GM21723 (cell line): ENCODE measurements around the gene CARMIL3.
"Not testable (repeated sequence)": the region's sequence is repeated elsewhere in the genome, so short reads cannot be mapped to it uniquely, and the experiment has no call there.

ENCODE experiments used
- ATAC-seq: cut with Tn5 transposase; IDR thresholded peaks from one replicate; pipeline ENCODE4 v1.9.1; 2021; ENCODE audit warnings: mild to moderate bottlenecking, moderate library complexity; ENCODE audit not compliant: unreplicated experiment

Gene CARMIL3

GRCh38 chr14:24051789-24052655 is at the start of gene CARMIL3:
Gene CARMIL3 (plus strand): TSS chr14:24052009. CDS start chr14:24052154, 145 bp downstream.
- ATAC-seq: peak; percentile 75

GRCh38 chr14:24006471-24006816 is 45.4 kb upstream of the CARMIL3 start:
- ATAC-seq: peak; percentile 53

GRCh38 chr14:24006817-24007652 is 44.8 kb upstream of the CARMIL3 start:
- ATAC-seq: peak; percentile 85

- ATAC-seq: no peak
Observed at GRCh38 chr14:24011051-24011450, 40.8 kb upstream of the CARMIL3 start.

- ATAC-seq: not testable (repeated sequence)
Observed at GRCh38 chr14:24012726-24013273, 39.0 kb upstream of the CARMIL3 start.

- no peak for ATAC-seq
Observed at GRCh38 chr14:24013654-24014514, 37.9 kb upstream of the CARMIL3 start.

GRCh38 chr14:24015745-24016144 is 36.1 kb upstream of the CARMIL3 start:
- not testable (repeated sequence) for ATAC-seq

- not testable (repeated sequence) for ATAC-seq
Observed at GRCh38 chr14:24018978-24019377, 32.8 kb upstream of the CARMIL3 start.

- ATAC-seq: not testable (repeated sequence)
Observed at GRCh38 chr14:24019944-24020343, 31.9 kb upstream of the CARMIL3 start.

- not testable (repeated sequence) for ATAC-seq
Observed at GRCh38 chr14:24020520-24020919, 31.3 kb upstream of the CARMIL3 start.

- not testable (repeated sequence) for ATAC-seq
Observed at GRCh38 chr14:24024939-24025418, 26.8 kb upstream of the CARMIL3 start.

GRCh38 chr14:24029687-24030086 is 22.1 kb upstream of the CARMIL3 start:
- ATAC-seq: not testable (repeated sequence)

GRCh38 chr14:24031331-24031730 is 20.5 kb upstream of the CARMIL3 start:
- not testable (repeated sequence) for ATAC-seq

GRCh38 chr14:24032727-24033418 is 18.9 kb upstream of the CARMIL3 start:
- no peak for ATAC-seq

GRCh38 chr14:24035769-24036168 is 16.0 kb upstream of the CARMIL3 start:
- peak; percentile 14 for ATAC-seq

GRCh38 chr14:24036169-24036962 is 15.4 kb upstream of the CARMIL3 start:
- ATAC-seq: peak; percentile 73

- peak; percentile 23 for ATAC-seq
Observed at GRCh38 chr14:24036963-24037657, 14.7 kb upstream of the CARMIL3 start.

- no peak for ATAC-seq
Observed at GRCh38 chr14:24037658-24038037, 14.2 kb upstream of the CARMIL3 start.
